Mucosa of stomach (tissue), 1 donor: ENCODE data around the gene DLK1.

Source experiments
- H3K27me3 ChIP-seq: one replicate; pipeline ENCODE4 v1.7.0; 2013; ENCODE audit warnings: mild to moderate bottlenecking, low read length; ENCODE audit not compliant: control insufficient read depth, insufficient read depth
- H3K36me3 ChIP-seq: one replicate; pipeline ENCODE4 v1.7.0; 2013; ENCODE audit warnings: low read length; ENCODE audit not compliant: control insufficient read depth, insufficient read depth
- H3K4me1 ChIP-seq: one replicate; pipeline ENCODE4 v1.7.0; 2013; ENCODE audit warnings: mild to moderate bottlenecking, low read length; ENCODE audit not compliant: control insufficient read depth, insufficient read depth
- H3K4me3 ChIP-seq: one replicate; pipeline ENCODE4 v1.7.0; 2013; ENCODE audit warnings: low read length
- H3K9ac ChIP-seq: one replicate; pipeline ENCODE4 v1.7.0; 2013; ENCODE audit warnings: mild to moderate bottlenecking, low read length, moderate library complexity
- H3K9me3 ChIP-seq: one replicate; pipeline ENCODE4 v1.7.0; 2013; ENCODE audit warnings: mild to moderate bottlenecking, low read length, moderate library complexity; ENCODE audit not compliant: control insufficient read depth
- donor health status: Pancreatic carcinoma.

The DLK1 gene

GRCh38 chr14:100762901-100763300 lies 36.2 kb downstream of the DLK1 start:
- H3K9ac ChIP-seq, result no peak overlapping the region
- H3K9me3 ChIP-seq, result no peaks in the 10 kb centered on the region
- no peak overlapping the region for H3K4me3 ChIP-seq
- no peaks in the 10 kb centered on the region for H3K4me1 ChIP-seq
- H3K27me3 ChIP-seq, result no peaks in the 10 kb centered on the region
- H3K36me3 ChIP-seq, result no peaks in the 10 kb centered on the region

- Histone ChIP-seq H3K27me3 (no peaks in the 10 kb centered on the region), H3K9ac (no peak overlapping the region), H3K4me3 (no peak overlapping the region), H3K36me3 (no peaks in the 10 kb centered on the region), H3K4me1 (no peaks in the 10 kb centered on the region), H3K9me3 (no peaks in the 10 kb centered on the region)
These were observed 37.9 kb downstream of the DLK1 start for GRCh38 chr14:100764471-100765115.

- no peaks in the 10 kb centered on the region for H3K36me3 ChIP-seq
- H3K4me1 ChIP-seq, result no peaks in the 10 kb centered on the region
- no peak overlapping the region for H3K9ac ChIP-seq
- no peaks in the 10 kb centered on the region for H3K27me3 ChIP-seq
- H3K4me3 ChIP-seq, result no peak overlapping the region
- H3K9me3 ChIP-seq, result no peaks in the 10 kb centered on the region
These were observed 38.6 kb downstream of the DLK1 start for GRCh38 chr14:100765296-100765695.

- Histone ChIP-seq H3K4me3 (no peak overlapping the region), H3K27me3 (no peaks in the 10 kb centered on the region), H3K9me3 (no peaks in the 10 kb centered on the region)
These were observed 39.3 kb downstream of the DLK1 start for GRCh38 chr14:100765991-100766390.

GRCh38 chr14:100767003-100767787 lies 40.5 kb downstream of the DLK1 start:
- no peaks in the 10 kb centered on the region for H3K36me3 ChIP-seq
- no peaks in the 10 kb centered on the region for H3K4me1 ChIP-seq
- H3K27me3 ChIP-seq, result no peaks in the 10 kb centered on the region
- H3K9ac ChIP-seq, result no peak overlapping the region
- no peaks in the 10 kb centered on the region for H3K9me3 ChIP-seq
- no peak overlapping the region for H3K4me3 ChIP-seq

More at GRCh38 chr14:100765991-100766390, 39.3 kb downstream of the DLK1 start:
- Histone ChIP-seq H3K9ac (no peak overlapping the region), H3K36me3 (no peaks in the 10 kb centered on the region), H3K4me1 (no peaks in the 10 kb centered on the region)

GRCh38 chr14:100767788-100768536 lies 41.3 kb downstream of the DLK1 start:
- Histone ChIP-seq H3K36me3 (no peaks in the 10 kb centered on the region), H3K4me3 (no peak overlapping the region), H3K4me1 (no peaks in the 10 kb centered on the region), H3K9ac (no peak overlapping the region), H3K9me3 (no peaks in the 10 kb centered on the region), H3K27me3 (no peaks in the 10 kb centered on the region)

GRCh38 chr14:100769035-100769939 lies 42.6 kb downstream of the DLK1 start:
- H3K4me3 ChIP-seq, result no peak overlapping the region
- H3K4me1 ChIP-seq, result no peaks in the 10 kb centered on the region
- H3K9me3 ChIP-seq, result no peaks in the 10 kb centered on the region
- H3K36me3 ChIP-seq, result no peaks in the 10 kb centered on the region
- no peak overlapping the region for H3K9ac ChIP-seq
- no peaks in the 10 kb centered on the region for H3K27me3 ChIP-seq

- no peaks in the 10 kb centered on the region for H3K36me3 ChIP-seq
- H3K4me3 ChIP-seq, result no peak overlapping the region
- H3K9me3 ChIP-seq, result no peaks in the 10 kb centered on the region
- H3K9ac ChIP-seq, result no peak overlapping the region
- H3K27me3 ChIP-seq, result no peaks in the 10 kb centered on the region
- no peaks in the 10 kb centered on the region for H3K4me1 ChIP-seq
These were observed 43.4 kb downstream of the DLK1 start for GRCh38 chr14:100770046-100770445.

- Histone ChIP-seq H3K27me3 (no peaks in the 10 kb centered on the region), H3K4me1 (no peaks in the 10 kb centered on the region), H3K9ac (no peak overlapping the region), H3K4me3 (no peak overlapping the region), H3K36me3 (no peaks in the 10 kb centered on the region), H3K9me3 (no peaks in the 10 kb centered on the region)
These were observed 44.0 kb downstream of the DLK1 start for GRCh38 chr14:100770605-100771120.

- no peak overlapping the region for H3K4me3 ChIP-seq
- H3K9ac ChIP-seq, result no peak overlapping the region
- H3K27me3 ChIP-seq, result no peaks in the 10 kb centered on the region
- H3K36me3 ChIP-seq, result no peaks in the 10 kb centered on the region
- no peaks in the 10 kb centered on the region for H3K4me1 ChIP-seq
- H3K9me3 ChIP-seq, result no peaks in the 10 kb centered on the region
These were observed 44.6 kb downstream of the DLK1 start for GRCh38 chr14:100771121-100771800.

GRCh38 chr14:100772607-100773165 lies 46.0 kb downstream of the DLK1 start:
- H3K4me1 ChIP-seq, result no peaks in the 10 kb centered on the region
- H3K9ac ChIP-seq, result no peak overlapping the region
- no peaks in the 10 kb centered on the region for H3K27me3 ChIP-seq
- H3K36me3 ChIP-seq, result no peaks in the 10 kb centered on the region
- no peaks in the 10 kb centered on the region for H3K9me3 ChIP-seq
- no peak overlapping the region for H3K4me3 ChIP-seq
